GM12872 (cell line): ENCODE data around the gene HACD3.

Source experiments
- TF ChIP-seq, protein P1 (sequence below): IDR thresholded peaks from 3 replicates; pipeline ENCODE4 v1.5.1; 2011; ENCODE audit warnings: low read depth, mild to moderate bottlenecking, low read length, moderate library complexity; ENCODE audit not compliant: insufficient read depth

The HACD3 gene, protein sequence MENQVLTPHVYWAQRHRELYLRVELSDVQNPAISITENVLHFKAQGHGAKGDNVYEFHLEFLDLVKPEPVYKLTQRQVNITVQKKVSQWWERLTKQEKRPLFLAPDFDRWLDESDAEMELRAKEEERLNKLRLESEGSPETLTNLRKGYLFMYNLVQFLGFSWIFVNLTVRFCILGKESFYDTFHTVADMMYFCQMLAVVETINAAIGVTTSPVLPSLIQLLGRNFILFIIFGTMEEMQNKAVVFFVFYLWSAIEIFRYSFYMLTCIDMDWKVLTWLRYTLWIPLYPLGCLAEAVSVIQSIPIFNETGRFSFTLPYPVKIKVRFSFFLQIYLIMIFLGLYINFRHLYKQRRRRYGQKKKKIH

DNA sequence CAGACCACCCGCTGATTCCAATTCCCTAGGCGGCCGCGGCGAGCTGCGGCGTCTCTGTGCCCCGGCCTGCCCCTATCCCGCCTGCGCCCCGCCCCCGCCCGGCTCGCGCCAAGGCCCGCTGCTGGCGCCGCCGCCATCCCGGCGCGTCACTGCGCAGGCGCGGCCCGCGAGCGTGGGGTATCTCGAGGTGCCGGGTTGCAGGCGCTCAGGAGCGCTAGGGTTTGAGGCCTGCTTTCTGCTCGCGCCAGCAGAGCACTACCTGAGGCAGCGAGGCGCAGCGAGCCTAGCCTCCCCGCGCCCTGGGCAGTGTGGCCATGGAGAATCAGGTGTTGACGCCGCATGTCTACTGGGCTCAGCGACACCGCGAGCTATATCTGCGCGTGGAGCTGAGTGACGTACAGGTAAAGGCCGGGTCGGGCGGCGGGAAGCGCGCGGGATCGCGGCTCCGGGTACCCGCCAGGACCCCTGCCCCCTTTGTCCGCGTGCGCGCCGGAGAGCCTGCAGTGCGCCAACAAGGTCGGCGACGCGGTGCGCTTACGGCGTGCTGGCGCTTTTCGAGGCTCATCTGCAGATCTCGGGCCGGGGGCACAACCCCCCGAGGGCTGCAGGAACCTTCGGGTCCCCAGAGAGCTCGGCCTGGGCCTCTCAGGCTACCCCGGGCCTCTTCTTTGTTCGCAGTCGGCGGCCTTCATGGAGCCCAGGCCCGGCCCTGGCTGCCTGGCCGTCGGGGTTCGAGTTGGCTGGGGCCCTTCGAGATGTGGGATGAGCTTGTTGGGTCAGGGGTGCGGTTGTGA is at the start of gene HACD3:
HACD3 (plus strand) TSS at position 146 of the 794 bp plus-strand sequence; CDS start at position 315, 169 bp downstream.
- TF ChIP-seq, protein P1, sequence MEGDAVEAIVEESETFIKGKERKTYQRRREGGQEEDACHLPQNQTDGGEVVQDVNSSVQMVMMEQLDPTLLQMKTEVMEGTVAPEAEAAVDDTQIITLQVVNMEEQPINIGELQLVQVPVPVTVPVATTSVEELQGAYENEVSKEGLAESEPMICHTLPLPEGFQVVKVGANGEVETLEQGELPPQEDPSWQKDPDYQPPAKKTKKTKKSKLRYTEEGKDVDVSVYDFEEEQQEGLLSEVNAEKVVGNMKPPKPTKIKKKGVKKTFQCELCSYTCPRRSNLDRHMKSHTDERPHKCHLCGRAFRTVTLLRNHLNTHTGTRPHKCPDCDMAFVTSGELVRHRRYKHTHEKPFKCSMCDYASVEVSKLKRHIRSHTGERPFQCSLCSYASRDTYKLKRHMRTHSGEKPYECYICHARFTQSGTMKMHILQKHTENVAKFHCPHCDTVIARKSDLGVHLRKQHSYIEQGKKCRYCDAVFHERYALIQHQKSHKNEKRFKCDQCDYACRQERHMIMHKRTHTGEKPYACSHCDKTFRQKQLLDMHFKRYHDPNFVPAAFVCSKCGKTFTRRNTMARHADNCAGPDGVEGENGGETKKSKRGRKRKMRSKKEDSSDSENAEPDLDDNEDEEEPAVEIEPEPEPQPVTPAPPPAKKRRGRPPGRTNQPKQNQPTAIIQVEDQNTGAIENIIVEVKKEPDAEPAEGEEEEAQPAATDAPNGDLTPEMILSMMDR: no peak

DNA sequence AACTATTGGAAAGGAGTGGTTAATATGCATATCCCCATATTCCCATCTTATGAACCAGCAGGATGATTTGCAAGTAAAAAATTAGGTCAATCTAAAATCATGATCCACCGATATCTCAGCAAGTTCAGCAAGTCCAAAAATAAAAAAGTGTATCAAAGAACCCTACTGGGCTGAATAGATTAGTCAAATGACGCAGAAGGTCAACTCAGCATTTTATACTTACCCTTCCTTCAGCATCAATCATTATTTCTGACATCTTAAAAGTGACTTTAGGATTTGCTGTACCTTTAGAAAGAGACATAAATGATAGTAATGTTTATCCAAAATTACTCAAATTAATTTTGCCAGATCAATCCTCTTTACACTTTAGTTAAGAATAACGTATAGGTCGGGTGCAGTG is 45.4 kb upstream of the HACD3 start:
- TF ChIP-seq, protein P1: no peak

DNA sequence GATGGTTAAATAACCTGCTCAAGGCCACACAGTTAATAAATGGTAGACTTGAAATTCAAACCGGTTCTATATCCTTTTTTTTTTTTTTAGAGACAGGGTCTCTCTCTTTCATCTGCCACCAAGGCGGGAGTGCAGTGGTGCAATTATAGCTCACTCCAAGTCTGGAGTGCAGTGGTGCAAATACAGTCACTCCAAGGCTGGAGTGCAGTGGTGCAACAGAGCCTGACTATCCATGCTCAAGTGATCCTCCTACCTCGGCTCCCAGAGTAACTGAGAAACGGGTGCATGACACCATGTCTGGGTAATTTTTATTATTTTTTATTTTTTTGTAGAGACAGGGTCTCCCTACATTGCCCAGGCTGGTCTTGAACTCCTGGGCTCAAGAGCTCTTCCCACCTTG is 36.2 kb upstream of the HACD3 start:
- TF ChIP-seq, protein P1: no peak

DNA sequence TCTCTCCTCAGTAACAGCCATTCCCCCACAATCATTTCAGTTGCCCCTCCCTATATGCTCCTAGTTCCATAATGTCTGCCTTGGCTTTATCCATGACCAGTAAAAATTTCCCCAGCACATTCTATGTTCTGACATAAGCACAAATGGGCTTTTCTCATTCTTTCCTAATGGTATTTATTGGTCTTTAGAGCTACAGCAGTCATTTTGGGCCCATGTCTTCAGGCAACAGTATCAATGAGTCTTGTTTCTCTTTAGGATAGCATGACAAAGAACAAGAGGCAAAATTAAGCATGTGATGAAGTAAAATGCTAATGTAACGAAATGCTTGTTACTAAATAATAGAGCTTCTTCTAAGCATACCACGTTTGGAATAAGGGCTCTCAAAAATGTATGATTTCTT is 20.9 kb upstream of the HACD3 start:
- TF ChIP-seq, protein P1: no peak

DNA sequence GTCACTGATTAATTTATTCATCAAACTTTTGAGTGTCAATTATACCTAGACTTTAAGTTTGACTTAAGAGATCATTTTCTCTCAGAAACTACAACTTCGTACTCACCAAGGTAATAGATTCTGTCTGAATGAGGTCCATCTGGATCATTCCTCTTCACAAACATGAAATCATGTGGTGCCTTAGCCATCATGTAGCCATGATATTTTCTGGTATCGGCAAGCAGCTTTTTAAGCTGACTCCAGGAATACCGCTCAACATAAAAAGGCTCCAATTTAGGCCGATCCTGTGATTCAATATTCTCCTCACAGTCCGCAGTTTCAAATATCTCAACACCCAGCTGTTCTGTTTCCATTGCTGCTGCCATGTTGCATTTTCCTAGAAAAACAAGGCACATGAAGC is 18.1 kb upstream of the HACD3 start:
- TF ChIP-seq, protein P1: no peak

DNA sequence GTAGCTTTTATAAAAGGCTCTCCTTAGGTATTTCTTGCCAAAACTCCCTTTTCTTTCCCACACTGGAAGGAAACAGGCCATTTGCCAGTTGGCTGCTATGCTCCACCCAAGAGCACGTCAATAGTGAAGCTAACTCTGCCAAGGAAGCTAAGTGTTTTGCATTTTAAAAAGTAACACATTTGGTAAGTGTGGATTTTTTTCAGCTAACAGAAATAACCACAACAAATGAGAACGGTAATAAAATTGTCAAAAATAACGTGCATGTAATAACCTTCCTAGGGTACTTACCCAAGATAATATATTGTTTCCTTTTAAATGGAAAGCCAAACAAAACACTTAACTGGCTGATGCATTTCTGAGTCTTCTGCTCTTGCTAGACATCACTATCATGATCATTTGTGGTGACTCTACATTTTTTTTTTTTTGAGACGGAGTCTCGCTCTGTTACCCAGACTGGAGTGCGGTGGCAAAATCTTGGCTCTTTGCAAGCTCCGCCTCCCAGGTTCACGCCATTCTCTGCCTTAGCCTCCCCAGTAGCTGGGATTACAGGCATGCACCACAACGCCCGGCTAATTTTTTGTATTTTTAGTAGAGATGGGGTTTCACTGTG is 17.4 kb upstream of the HACD3 start:
- TF ChIP-seq, protein P1: no peak
